ENCODE data around the gene GAB3.
"Not testable (repeated sequence)": the region's sequence is repeated elsewhere in the genome, so short reads cannot be mapped to it uniquely, and the experiment has no call there.

DNA sequence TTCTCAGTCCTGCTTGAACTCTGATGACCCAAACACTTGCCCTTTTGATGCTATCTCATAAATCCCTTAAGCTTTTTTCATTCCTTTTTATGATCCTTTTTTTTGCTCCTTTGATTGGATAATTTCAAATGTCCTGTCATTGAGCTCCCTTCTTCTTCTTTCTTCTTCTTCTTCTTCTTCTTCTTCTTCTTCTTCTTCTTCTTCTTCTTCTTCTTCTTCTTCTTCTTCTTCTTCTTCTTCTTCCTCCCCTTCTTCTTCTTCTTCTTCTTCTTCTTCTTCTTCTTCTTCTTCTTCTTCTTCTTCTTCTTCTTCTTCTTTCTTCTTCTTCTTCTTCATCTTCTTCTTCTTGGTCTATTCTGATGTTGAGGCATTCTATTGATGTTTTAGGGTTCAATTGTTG, 78.8 kb downstream of the GAB3 start:
- TF ChIP-seq, protein P1, sequence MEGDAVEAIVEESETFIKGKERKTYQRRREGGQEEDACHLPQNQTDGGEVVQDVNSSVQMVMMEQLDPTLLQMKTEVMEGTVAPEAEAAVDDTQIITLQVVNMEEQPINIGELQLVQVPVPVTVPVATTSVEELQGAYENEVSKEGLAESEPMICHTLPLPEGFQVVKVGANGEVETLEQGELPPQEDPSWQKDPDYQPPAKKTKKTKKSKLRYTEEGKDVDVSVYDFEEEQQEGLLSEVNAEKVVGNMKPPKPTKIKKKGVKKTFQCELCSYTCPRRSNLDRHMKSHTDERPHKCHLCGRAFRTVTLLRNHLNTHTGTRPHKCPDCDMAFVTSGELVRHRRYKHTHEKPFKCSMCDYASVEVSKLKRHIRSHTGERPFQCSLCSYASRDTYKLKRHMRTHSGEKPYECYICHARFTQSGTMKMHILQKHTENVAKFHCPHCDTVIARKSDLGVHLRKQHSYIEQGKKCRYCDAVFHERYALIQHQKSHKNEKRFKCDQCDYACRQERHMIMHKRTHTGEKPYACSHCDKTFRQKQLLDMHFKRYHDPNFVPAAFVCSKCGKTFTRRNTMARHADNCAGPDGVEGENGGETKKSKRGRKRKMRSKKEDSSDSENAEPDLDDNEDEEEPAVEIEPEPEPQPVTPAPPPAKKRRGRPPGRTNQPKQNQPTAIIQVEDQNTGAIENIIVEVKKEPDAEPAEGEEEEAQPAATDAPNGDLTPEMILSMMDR (IDR thresholded peaks at IDR 0.05): not testable (repeated sequence)
- not testable (repeated sequence) for TF ChIP-seq POLR2A (IDR thresholded peaks at IDR 0.05)
